ENCODE measurements around the gene RNF150. TPM values are rescaled to one million over a fixed set of nuclear protein-coding genes. Genes with fewer than 3 reads are reported as not detected.

The RNF150 gene
- polyA plus RNA-seq, 3 donors: 0.21 TPM; not detected in 2

DNA sequence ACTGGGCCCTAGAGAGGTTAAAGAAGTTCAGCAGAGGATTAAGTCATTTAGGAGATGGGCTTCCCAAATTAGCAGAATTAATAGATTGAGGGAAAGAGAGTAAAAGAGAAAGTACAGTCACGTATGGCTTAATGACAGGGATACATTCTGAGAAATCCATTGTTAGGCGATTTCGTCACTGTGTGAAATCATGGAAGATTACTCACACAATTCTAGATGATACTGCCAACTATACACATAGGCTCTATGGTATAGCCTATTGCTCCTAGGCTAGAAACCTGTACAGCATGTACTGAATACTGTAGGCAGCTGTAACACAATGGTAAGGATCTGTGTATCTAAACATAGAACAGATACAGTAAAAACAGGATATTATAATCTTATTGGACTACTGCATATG, 180.6 kb downstream of the RNF150 start:
- no peak for DNase-seq
- H2AFZ ChIP-seq (ENCODE audit: insufficient read depth, low read depth, low read length, poor library complexity, severe bottlenecking): no peak overlapping the region
- no peaks in the 10 kb centered on the region for H4K20me1 ChIP-seq (ENCODE audit: insufficient read depth, low read length)
- H3K4me1 ChIP-seq (ENCODE audit: control insufficient read depth in 1 of 2, insufficient read depth in 2 of 2, low read length in 2 of 2): no peaks in the 10 kb centered on the region
- WGBS (ENCODE audit: insufficient coverage): no CpG with 5 or more reads among the region's 3 CpGs
- no peaks in the 10 kb centered on the region for H3K27me3 ChIP-seq (ENCODE audit: control insufficient read depth in 2 of 2, insufficient read depth in 2 of 2, low read length in 2 of 2)
- Mint-ChIP-seq H3K27ac (no peak overlapping the region), H3K36me3 (no peaks in the 10 kb centered on the region), H3K4me3 (no peak overlapping the region), H3K4me1 (no peaks in the 10 kb centered on the region), H3K9me3 (peaks cover 0 to 8% (median 3%) of the 10 kb centered on the region in 7 donors), H3K27me3 (ENCODE audit: low read depth in 3 of 3) (peaks cover 0 to 2% (median 0%) of the 10 kb centered on the region in 3 donors)
- H3K79me2 ChIP-seq (ENCODE audit: insufficient read depth, low read length): no peaks in the 10 kb centered on the region
- TF ChIP-seq, protein P1, sequence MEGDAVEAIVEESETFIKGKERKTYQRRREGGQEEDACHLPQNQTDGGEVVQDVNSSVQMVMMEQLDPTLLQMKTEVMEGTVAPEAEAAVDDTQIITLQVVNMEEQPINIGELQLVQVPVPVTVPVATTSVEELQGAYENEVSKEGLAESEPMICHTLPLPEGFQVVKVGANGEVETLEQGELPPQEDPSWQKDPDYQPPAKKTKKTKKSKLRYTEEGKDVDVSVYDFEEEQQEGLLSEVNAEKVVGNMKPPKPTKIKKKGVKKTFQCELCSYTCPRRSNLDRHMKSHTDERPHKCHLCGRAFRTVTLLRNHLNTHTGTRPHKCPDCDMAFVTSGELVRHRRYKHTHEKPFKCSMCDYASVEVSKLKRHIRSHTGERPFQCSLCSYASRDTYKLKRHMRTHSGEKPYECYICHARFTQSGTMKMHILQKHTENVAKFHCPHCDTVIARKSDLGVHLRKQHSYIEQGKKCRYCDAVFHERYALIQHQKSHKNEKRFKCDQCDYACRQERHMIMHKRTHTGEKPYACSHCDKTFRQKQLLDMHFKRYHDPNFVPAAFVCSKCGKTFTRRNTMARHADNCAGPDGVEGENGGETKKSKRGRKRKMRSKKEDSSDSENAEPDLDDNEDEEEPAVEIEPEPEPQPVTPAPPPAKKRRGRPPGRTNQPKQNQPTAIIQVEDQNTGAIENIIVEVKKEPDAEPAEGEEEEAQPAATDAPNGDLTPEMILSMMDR (IDR thresholded peaks at IDR 0.05): no peak
- H3K27ac ChIP-seq (ENCODE audit: low read depth in 1 of 2, low read length in 2 of 2): no peak overlapping the region
- no peak overlapping the region for H3K4me3 ChIP-seq (replicated peaks in 1 of 3; ENCODE audit: low read depth in 2 of 3, low read length in 3 of 3)
- intact Hi-C loops (cut with micrococcal nuclease): no loop called here
- no peaks in the 10 kb centered on the region for H3K36me3 ChIP-seq (replicated peaks in 1 of 2; ENCODE audit: control insufficient read depth in 1 of 2, insufficient read depth in 2 of 2, low read length in 2 of 2)
- peaks cover 3 to 5% of the 10 kb centered on the region in 2 donors for H3K9me3 ChIP-seq (replicated peaks in 1 of 2; ENCODE audit: control insufficient read depth in 1 of 2, insufficient read depth in 1 of 2, low read length in 2 of 2)
- no peak overlapping the region for H3K9ac ChIP-seq (ENCODE audit: insufficient read depth, low read length, poor library complexity, severe bottlenecking)
- H3K4me2 ChIP-seq (replicated peaks; ENCODE audit: extremely low read depth, low read length, poor library complexity, severe bottlenecking): no peak overlapping the region

GRCh38 chr4:140947506-140947905, 185.8 kb downstream of the RNF150 start:
- Histone ChIP-seq H3K79me2 (ENCODE audit: insufficient read depth, low read length) (no peaks in the 10 kb centered on the region), H3K36me3 (replicated peaks in 1 of 2; ENCODE audit: control insufficient read depth in 1 of 2, insufficient read depth in 2 of 2, low read length in 2 of 2) (no peaks in the 10 kb centered on the region), H3K4me3 (replicated peaks in 1 of 3; ENCODE audit: low read depth in 2 of 3, low read length in 3 of 3) (no peak overlapping the region), H2AFZ (ENCODE audit: insufficient read depth, low read depth, low read length, poor library complexity, severe bottlenecking) (no peak overlapping the region), H3K4me1 (ENCODE audit: control insufficient read depth in 1 of 2, insufficient read depth in 2 of 2, low read length in 2 of 2) (no peaks in the 10 kb centered on the region), H3K4me2 (replicated peaks; ENCODE audit: extremely low read depth, low read length, poor library complexity, severe bottlenecking) (no peak overlapping the region), H3K27me3 (ENCODE audit: control insufficient read depth in 2 of 2, insufficient read depth in 2 of 2, low read length in 2 of 2) (no peaks in the 10 kb centered on the region), H3K27ac (ENCODE audit: low read depth in 1 of 2, low read length in 2 of 2) (no peak overlapping the region), H3K9me3 (replicated peaks in 1 of 2; ENCODE audit: control insufficient read depth in 1 of 2, insufficient read depth in 1 of 2, low read length in 2 of 2) (no peaks in the 10 kb centered on the region), H4K20me1 (ENCODE audit: insufficient read depth, low read length) (no peaks in the 10 kb centered on the region), H3K9ac (ENCODE audit: insufficient read depth, low read length, poor library complexity, severe bottlenecking) (no peak overlapping the region)
- Mint-ChIP-seq H3K27ac (no peak overlapping the region), H3K4me3 (no peak overlapping the region), H3K4me1 (no peaks in the 10 kb centered on the region), H3K36me3 (no peaks in the 10 kb centered on the region), H3K27me3 (ENCODE audit: low read depth in 3 of 3) (peaks cover 0 to 2% (median 0%) of the 10 kb centered on the region in 3 donors), H3K9me3 (no peaks in the 10 kb centered on the region)
- TF ChIP-seq, protein P1 (IDR thresholded peaks at IDR 0.05): no peak
- WGBS (ENCODE audit: insufficient coverage): 98% methylated on average over 7 of the region's 7 CpGs
- DNase-seq: no peak
- intact Hi-C loops (cut with micrococcal nuclease): no loop called here

Measured in CD14-positive monocyte (primary cell).